H9 (cell line): ENCODE results near the gene YDJC. TPM values are rescaled to one million over a fixed set of nuclear protein-coding genes. Genes with fewer than 3 reads are reported as not detected.

Source experiments
- DNase-seq: peaks from one replicate; pipeline ENCODE4 v3.0.0-alpha.2; 2017
- H2AFZ ChIP-seq: one replicate; pipeline ENCODE4 v1.6.1; 2013; ENCODE audit warnings: mild to moderate bottlenecking, low read length, control low read depth, moderate library complexity
- H2AK5ac ChIP-seq: 2 replicates; pipeline ENCODE4 v1.6.1; 2013; ENCODE audit warnings: low read length, control low read depth, mixed read lengths; ENCODE audit not compliant: insufficient read length
- H2BK120ac ChIP-seq: one replicate; pipeline ENCODE4 v1.6.1; 2013; ENCODE audit warnings: low read depth, mild to moderate bottlenecking, low read length, control low read depth, inconsistent platforms; ENCODE audit not compliant: poor library complexity, severe bottlenecking
- H2BK12ac ChIP-seq: 2 replicates; pipeline ENCODE4 v1.6.1; 2013; ENCODE audit warnings: low read length, control low read depth, mixed read lengths, low read depth; ENCODE audit not compliant: insufficient read length
- H2BK15ac ChIP-seq: 2 replicates; pipeline ENCODE4 v1.6.1; 2013; ENCODE audit warnings: low read depth, low read length, control low read depth
- H2BK20ac ChIP-seq: one replicate; pipeline ENCODE4 v1.6.1; 2013; ENCODE audit warnings: low read depth, mild to moderate bottlenecking, low read length, control low read depth, inconsistent platforms; ENCODE audit not compliant: poor library complexity, severe bottlenecking
- H2BK5ac ChIP-seq: 2 replicates; pipeline ENCODE4 v1.6.1; 2013; ENCODE audit warnings: low read length, control low read depth, mixed read lengths; ENCODE audit not compliant: insufficient read length
- H3K14ac ChIP-seq: 2 replicates; pipeline ENCODE4 v1.6.1; 2013; ENCODE audit warnings: low read length, control low read depth; ENCODE audit not compliant: insufficient read depth
- H3K18ac ChIP-seq: 2 replicates; pipeline ENCODE4 v1.6.1; 2013; ENCODE audit warnings: low read depth, mild to moderate bottlenecking, mixed read lengths, low read length, control low read depth; ENCODE audit not compliant: insufficient read length
- H3K23ac ChIP-seq: 2 replicates; pipeline ENCODE4 v1.6.1; 2013; ENCODE audit warnings: low read length, control low read depth, mixed read lengths, low read depth; ENCODE audit not compliant: insufficient read length
- H3K23me2 ChIP-seq: 2 replicates; pipeline ENCODE4 v1.6.1; 2013; ENCODE audit warnings: low read depth, mild to moderate bottlenecking, mixed read lengths, low read length, control low read depth; ENCODE audit not compliant: insufficient read length, poor library complexity, severe bottlenecking
- H3K27ac ChIP-seq: 2 replicates; pipeline ENCODE4 v1.5.1; 2013; ENCODE audit warnings: low read length, control low read depth, mixed read lengths, low read depth; ENCODE audit not compliant: insufficient read length
- H3K27me3 ChIP-seq: 2 replicates; pipeline ENCODE4 v1.6.1; 2013; ENCODE audit warnings: low read length, control low read depth, inconsistent platforms; ENCODE audit not compliant: insufficient read depth
- H3K4ac ChIP-seq: 2 replicates; pipeline ENCODE4 v1.6.1; 2013; ENCODE audit warnings: low read depth, mild to moderate bottlenecking, control low read depth, inconsistent platforms, low read length, moderate library complexity
- H3K4me1 ChIP-seq: 2 replicates; pipeline ENCODE4 v1.6.1; 2013; ENCODE audit warnings: low read length, control low read depth, inconsistent platforms; ENCODE audit not compliant: insufficient read depth
- H3K4me2 ChIP-seq: 2 replicates; pipeline ENCODE4 v1.6.1; 2013; ENCODE audit warnings: low read length, control low read depth, mixed read lengths; ENCODE audit not compliant: insufficient read length, insufficient read depth
- H3K56ac ChIP-seq: 2 replicates; pipeline ENCODE4 v1.6.1; 2013; ENCODE audit warnings: low read depth, mild to moderate bottlenecking, mixed read lengths, low read length, control low read depth; ENCODE audit not compliant: insufficient read length
- H3K79me1 ChIP-seq: 2 replicates; pipeline ENCODE4 v1.6.1; 2013; ENCODE audit warnings: low read depth, mild to moderate bottlenecking, moderate library complexity, low read length, control low read depth, inconsistent platforms; ENCODE audit not compliant: insufficient read depth, poor library complexity, severe bottlenecking
- H3K79me2 ChIP-seq: 2 replicates; pipeline ENCODE4 v1.6.1; 2013; ENCODE audit warnings: low read length, control low read depth, inconsistent platforms; ENCODE audit not compliant: insufficient read depth
- H3K9ac ChIP-seq: 2 replicates; pipeline ENCODE4 v1.6.1; 2013; ENCODE audit warnings: low read length, control low read depth, mixed read lengths; ENCODE audit not compliant: insufficient read length; ENCODE audit errors: extremely low read depth
- H3K9me3 ChIP-seq: one replicate; pipeline ENCODE4 v1.6.1; 2013; ENCODE audit warnings: low read depth, low read length, inconsistent platforms; ENCODE audit not compliant: control insufficient read depth
- H3T11ph ChIP-seq: one replicate; pipeline ENCODE4 v1.6.1; 2013; ENCODE audit warnings: mild to moderate bottlenecking, low read length, control low read depth, inconsistent platforms
- H4K20me1 ChIP-seq: one replicate; pipeline ENCODE4 v1.6.1; 2013; ENCODE audit not compliant: control insufficient read depth, insufficient read length, insufficient read depth
- H4K5ac ChIP-seq: 2 replicates; pipeline ENCODE4 v1.6.1; 2013; ENCODE audit warnings: low read depth, mild to moderate bottlenecking, mixed read lengths, low read length, control low read depth; ENCODE audit not compliant: insufficient read length
- H4K8ac ChIP-seq: replicated peaks from 2 replicates; pipeline ENCODE4 v1.6.1; 2013; ENCODE audit warnings: low read length, control low read depth, mixed read lengths, low read depth; ENCODE audit not compliant: insufficient read length
- H4K91ac ChIP-seq: 2 replicates; pipeline ENCODE4 v1.6.1; 2013; ENCODE audit warnings: low read depth, mild to moderate bottlenecking, moderate library complexity, mixed read lengths, low read length, control low read depth; ENCODE audit not compliant: insufficient read length
- H3K27ac Mint-ChIP-seq, 3 experiments: 2 replicates in 2 of 3; 3 replicates in 1 of 3; pipeline ENCODE4 v1.8.0; 2020 to 2021; ENCODE audit warnings: mixed read lengths in 3 of 3, mild to moderate bottlenecking in 1 of 3, moderate library complexity in 1 of 3
- H3K27me3 Mint-ChIP-seq: 2 replicates; pipeline ENCODE4 v1.8.0; 2021; ENCODE audit warnings: low read depth, mild to moderate bottlenecking, moderate library complexity, mixed read lengths
- H3K36me3 Mint-ChIP-seq, 3 experiments: 2 replicates in 2 of 3; 3 replicates in 1 of 3; pipeline ENCODE4 v1.8.0; 2020 to 2021; ENCODE audit warnings: low read depth in 3 of 3, mixed read lengths in 3 of 3; ENCODE audit not compliant: insufficient read depth in 1 of 3
- H3K4me1 Mint-ChIP-seq, 2 experiments: 2 replicates each; pipeline ENCODE4 v1.8.0; 2020; ENCODE audit warnings: mixed read lengths in 2 of 2
- H3K4me3 Mint-ChIP-seq, 2 experiments: 2 replicates in 1 of 2; 3 replicates in 1 of 2; pipeline ENCODE4 v1.8.0; 2020 to 2021; ENCODE audit warnings: mild to moderate bottlenecking in 2 of 2, mixed read lengths in 2 of 2, moderate library complexity in 1 of 2
- H3K9me3 Mint-ChIP-seq, 2 experiments: 2 replicates in 1 of 2; 3 replicates in 1 of 2; pipeline ENCODE4 v1.8.0; 2020; ENCODE audit warnings: mild to moderate bottlenecking in 2 of 2, mixed read lengths in 2 of 2, moderate library complexity in 1 of 2
- CTCF ChIP-seq: fragments of 200-600 bp; sonication (generic); conservative IDR thresholded peaks from 3 replicates; pipeline ENCODE4 v1.8.0; 2021; ENCODE audit warnings: antibody characterized with exemption, mild to moderate bottlenecking
- WGBS: extraction: QIAGEN DNeasy Blood & Tissue Kit; methylation state at CpG from one replicate; pipeline ENCODE4 v1.1.7; 2013; ENCODE audit warnings: missing lambda C conversion rate, low lambda C conversion rate, mixed read lengths; ENCODE audit not compliant: insufficient read length; ENCODE audit errors: extremely low coverage; 5-methylcytosine and 5-hydroxymethylcytosine counted together
- total RNA-seq: library from RNA; stranded (reverse); gene quantifications from 2 replicates; pipeline ENCODE4 v1.2.1, GENCODE V29; 2021

YDJC gene
- total RNA-seq, 1 experiment from 2014 or later = 30.2 TPM

DNA sequence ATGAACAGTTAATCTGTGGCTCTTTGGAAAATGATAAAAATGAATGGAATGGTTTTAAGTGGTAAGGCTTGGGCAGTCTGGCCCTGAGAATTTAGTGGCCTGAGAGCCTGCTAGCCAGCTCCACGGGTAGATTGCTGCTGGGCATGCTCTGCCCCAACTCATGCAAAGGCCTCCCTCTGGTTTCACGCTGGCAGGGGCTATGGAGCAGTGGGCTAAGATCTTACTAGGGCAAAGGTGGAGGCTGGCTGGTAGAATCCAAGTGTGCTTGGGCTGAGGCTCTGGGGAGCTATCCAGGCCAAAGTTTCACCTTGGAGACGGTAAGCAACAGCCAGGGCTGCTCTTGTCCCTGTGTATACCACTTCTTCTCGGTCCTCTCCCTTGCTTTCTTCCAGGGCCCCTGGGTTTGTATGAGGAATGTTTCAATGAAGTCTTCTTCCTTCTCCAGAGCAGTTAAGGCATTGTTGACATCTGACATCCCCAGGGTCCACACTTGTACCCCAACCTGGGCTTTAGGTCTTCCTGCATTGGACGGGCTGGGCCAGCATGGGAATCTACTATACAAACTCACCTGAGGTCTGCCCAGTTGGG, 34.9 kb downstream of the YDJC start:
- no peaks in the 10 kb centered on the region for H3K27me3 Mint-ChIP-seq
- no peak overlapping the region for H4K8ac ChIP-seq
- no peak overlapping the region for H3K23ac ChIP-seq
- no peak for DNase-seq
- no peak overlapping the region for H4K91ac ChIP-seq
- H2AFZ ChIP-seq = no peak overlapping the region
- H2BK5ac ChIP-seq = no peak overlapping the region
- H3K9ac ChIP-seq = no peak overlapping the region
- no peak overlapping the region for H3K4me3 Mint-ChIP-seq
- H3K79me2 ChIP-seq = peaks cover 39% of the 10 kb centered on the region; the same call in 1 of the 2 replicates
- peaks cover 3% of the 10 kb centered on the region for H3K23me2 ChIP-seq
- H2BK120ac ChIP-seq = no peak overlapping the region
- H3K4me1 Mint-ChIP-seq = peaks cover 9 to 15% of the 10 kb centered on the region in 2 experiments
- no peak overlapping the region for H3K56ac ChIP-seq
- no peak overlapping the region for H3K27ac ChIP-seq
- no peak overlapping the region for H2BK15ac ChIP-seq
- H3K4me2 ChIP-seq = no peak overlapping the region
- no peaks in the 10 kb centered on the region for H3K9me3 ChIP-seq
- no peak overlapping the region for H3K4ac ChIP-seq
- no peak overlapping the region for H3T11ph ChIP-seq
- no peak for TF ChIP-seq CTCF
- H3K14ac ChIP-seq = no peak overlapping the region
- H3K79me1 ChIP-seq = peaks cover 17% of the 10 kb centered on the region
- H3K9me3 Mint-ChIP-seq = no peaks in the 10 kb centered on the region
- no peaks in the 10 kb centered on the region for H3K27me3 ChIP-seq
- no peak overlapping the region for H4K5ac ChIP-seq
- H2BK12ac ChIP-seq = no peak overlapping the region
- no peak overlapping the region for H2AK5ac ChIP-seq
- no peak overlapping the region for H3K27ac Mint-ChIP-seq
- no CpG with 5 or more reads among the region's 5 CpGs for WGBS
- H3K36me3 Mint-ChIP-seq = peaks cover 34 to 53% (median 48%) of the 10 kb centered on the region in 3 experiments; a peak in 6 of 7 replicates
- H3K4me1 ChIP-seq = no peaks in the 10 kb centered on the region
- H4K20me1 ChIP-seq = peaks cover 2% of the 10 kb centered on the region
- H2BK20ac ChIP-seq = no peak overlapping the region
- no peak overlapping the region for H3K18ac ChIP-seq
